Liver (tissue), 3 donors: ENCODE data around the gene C2CD4C.

Source experiments
- RAD21 ChIP-seq, 2 donors: IDR thresholded peaks; 2 replicates each; pipeline ENCODE4 v1.6.1; 2016; ENCODE audit warnings: antibody characterized with exemption in 2 of 2, mild to moderate bottlenecking in 2 of 2
- RXRA ChIP-seq, 2 donors: IDR thresholded peaks; 2 replicates each; pipeline ENCODE4 v1.6.1; 2017 to 2018; ENCODE audit warnings: antibody characterized with exemption in 2 of 2, mild to moderate bottlenecking in 1 of 2
- TF ChIP-seq, protein P1 (sequence below): fragments of 150-350 bp; IDR thresholded peaks from 2 replicates; pipeline ENCODE4 v1.5.1; 2017; ENCODE audit warnings: improper control_type of control experiment, low read depth, low read length; ENCODE audit not compliant: missing input control
- donor health status: healthy.
- donor health status: healthy.

DNA sequence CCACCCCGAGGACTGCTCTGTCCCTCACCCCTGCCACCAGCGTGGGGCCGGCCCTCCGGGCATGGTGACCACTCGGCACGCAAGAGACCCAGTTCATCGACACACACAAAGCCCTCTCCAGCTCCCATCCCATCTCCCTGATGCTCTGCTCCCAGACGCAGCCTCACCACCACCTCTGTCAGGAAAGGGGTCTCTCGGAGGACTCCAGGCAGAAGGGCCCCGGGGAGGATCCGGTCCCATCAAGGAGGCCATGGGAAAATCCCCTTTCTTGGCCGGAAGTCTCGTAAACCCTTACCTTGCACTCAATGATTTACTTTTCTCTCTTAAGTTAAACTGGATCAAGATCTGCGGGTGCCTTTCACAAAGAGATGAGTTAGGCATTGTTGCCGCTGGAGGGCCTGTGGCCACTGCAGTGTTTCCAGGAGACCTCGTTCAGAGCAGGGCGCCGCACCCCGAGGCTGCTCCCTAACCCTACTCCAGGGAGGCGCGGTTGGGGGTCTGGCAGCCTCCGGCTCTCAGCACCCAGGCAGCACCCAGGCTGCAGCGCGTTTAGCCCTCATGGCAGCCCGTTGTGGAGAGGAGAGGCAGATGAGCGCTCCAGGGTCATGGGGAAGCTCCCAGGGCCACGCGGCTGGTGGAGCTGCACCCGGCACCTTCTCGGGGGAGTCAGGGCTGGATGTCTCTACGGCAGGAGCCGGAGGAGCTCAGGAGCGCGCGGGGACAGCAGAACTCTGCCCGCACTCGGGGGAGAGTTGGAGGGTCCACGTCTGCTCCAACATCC is 31.0 kb downstream of the C2CD4C start:
- TF ChIP-seq, protein P1, sequence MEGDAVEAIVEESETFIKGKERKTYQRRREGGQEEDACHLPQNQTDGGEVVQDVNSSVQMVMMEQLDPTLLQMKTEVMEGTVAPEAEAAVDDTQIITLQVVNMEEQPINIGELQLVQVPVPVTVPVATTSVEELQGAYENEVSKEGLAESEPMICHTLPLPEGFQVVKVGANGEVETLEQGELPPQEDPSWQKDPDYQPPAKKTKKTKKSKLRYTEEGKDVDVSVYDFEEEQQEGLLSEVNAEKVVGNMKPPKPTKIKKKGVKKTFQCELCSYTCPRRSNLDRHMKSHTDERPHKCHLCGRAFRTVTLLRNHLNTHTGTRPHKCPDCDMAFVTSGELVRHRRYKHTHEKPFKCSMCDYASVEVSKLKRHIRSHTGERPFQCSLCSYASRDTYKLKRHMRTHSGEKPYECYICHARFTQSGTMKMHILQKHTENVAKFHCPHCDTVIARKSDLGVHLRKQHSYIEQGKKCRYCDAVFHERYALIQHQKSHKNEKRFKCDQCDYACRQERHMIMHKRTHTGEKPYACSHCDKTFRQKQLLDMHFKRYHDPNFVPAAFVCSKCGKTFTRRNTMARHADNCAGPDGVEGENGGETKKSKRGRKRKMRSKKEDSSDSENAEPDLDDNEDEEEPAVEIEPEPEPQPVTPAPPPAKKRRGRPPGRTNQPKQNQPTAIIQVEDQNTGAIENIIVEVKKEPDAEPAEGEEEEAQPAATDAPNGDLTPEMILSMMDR, result no peak
- TF ChIP-seq RXRA (IDR thresholded peaks at IDR 0.05) (no peak), RAD21 (IDR thresholded peaks at IDR 0.05) (no peak)
